Effector CD4-positive, alpha-beta T cell (primary cell): ENCODE measurements around the gene ITGB3BP.

Experiments used
- DNase-seq: peaks from one replicate; pipeline ENCODE4 v3.0.0-alpha.2; 2020

The ITGB3BP gene

DNA sequence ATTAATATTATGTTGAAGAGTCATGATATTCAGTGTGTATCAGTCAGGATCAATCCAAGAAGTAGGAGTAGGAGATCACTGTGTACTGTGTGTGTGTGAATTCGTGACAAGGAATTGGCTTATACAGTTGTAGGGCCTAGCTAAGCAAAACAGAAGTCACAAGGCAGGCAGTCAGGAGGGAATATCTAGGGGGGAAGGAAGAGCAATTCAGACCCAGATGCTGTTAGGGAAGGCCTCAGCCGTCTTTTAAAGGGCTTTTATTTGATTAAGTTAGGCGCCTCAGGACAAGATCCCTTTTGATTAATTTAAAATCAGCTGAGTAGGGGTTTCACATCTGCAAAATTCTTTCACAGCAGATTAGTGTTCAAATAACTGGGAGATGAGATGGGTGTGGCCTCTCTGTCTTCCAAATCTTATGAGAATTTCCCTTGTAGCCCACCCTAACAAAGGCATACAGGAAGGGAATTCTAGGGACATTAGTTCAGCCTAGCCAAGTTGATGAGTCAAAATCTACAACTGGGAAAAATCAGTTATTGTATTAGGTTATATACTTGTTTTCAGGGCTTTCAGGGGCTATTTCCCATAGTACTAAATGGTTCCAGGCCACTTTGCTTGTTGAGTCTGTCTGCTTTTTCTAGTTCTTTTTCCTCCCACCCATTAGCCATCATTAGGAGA is 108.2 kb downstream of the ITGB3BP start:
- DNase-seq: no peak

DNA sequence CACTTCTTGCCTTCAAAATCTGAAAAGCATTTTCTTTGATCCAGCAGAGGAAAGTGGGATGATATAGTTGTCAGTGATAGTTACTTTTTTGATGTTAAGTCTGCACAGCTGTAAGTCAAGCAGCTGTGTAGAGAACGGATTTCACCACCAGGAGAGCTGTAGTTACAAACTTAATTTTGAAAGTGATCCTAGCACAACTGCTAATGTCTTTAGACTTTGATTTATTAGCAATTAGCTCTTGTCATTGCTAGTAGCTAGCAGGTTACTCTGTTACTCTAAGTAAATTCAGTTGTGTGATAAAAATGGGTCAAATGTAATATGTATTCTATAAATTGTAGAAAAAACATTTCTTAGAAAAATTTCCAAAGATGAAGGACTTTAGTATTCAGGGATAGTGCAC is 109.6 kb downstream of the ITGB3BP start:
- no peak for DNase-seq

DNA sequence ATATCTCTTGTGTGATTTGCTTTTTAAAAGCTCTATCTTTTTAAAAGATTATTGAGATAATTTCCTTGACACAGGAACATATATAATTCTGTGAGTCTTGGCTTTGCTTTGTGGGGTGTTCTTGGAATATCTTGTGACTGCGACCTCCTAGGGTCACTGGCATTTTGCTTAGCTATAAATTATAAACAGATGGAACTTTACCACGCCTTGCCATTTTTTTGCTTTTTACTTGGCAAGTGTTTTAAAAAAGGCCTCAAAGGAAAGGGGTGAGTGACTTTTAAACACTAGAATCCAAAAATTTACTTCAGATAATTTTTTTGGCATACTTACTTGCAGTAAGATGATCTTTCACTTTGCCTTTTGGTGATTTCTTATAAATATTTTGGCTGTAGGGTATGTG is 112.0 kb downstream of the ITGB3BP start:
- no peak for DNase-seq

DNA sequence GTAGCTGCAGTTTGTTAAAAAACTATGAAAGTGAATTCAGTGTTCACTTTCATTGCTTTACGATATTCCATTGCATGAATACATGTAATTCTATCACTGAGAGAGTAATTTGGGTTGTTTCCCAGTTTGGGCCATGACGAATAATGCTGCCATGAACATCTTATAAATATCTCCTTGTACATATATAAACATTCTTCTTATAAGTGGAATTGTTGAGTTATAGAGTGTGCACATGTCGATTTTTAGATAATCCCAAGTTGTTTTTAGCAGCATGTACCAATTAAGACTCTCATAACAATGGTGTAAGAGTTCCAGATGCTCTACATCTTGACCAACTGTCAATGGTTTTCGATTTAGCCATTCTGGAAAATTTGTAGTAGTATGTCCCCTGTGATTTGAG is 114.7 kb downstream of the ITGB3BP start:
- no peak for DNase-seq

DNA sequence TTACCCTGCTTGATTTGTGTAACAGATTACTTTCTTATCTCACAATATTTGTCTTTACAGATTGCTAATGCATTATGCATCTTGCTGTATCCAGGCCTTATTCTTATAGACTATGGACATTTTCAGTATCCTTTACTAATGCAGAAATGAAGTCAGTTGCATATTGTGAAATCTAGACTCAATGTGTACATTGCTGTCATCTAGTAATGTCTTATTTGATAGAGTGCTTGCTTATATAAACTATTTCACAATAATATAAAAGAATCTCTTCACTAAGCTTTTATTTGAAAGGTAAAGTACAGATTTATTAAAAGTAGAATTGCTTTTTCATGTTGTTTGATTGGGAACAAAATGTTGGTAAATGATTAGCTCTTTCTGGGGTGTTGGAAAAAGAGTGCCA is 116.0 kb downstream of the ITGB3BP start:
- no peak for DNase-seq

DNA sequence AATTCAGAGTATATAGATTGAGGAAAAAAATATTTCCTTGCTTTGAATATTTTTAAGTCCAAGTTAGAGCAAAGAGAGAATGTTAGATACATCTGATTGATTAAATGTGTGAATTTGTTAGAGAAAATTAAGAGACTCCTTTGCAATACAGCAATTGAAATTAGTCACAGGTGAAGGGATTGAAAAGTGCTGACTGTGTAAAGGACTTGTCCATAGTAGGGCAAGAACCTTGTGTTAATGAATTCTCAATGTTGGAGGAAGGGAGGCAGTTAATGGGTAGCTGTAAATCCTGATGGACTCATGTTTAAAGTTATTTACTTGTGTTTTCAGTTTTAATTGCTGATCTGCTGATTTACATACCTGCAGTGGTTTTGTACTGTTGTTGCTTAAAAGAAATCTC is 117.0 kb downstream of the ITGB3BP start:
- DNase-seq: no peak

DNA sequence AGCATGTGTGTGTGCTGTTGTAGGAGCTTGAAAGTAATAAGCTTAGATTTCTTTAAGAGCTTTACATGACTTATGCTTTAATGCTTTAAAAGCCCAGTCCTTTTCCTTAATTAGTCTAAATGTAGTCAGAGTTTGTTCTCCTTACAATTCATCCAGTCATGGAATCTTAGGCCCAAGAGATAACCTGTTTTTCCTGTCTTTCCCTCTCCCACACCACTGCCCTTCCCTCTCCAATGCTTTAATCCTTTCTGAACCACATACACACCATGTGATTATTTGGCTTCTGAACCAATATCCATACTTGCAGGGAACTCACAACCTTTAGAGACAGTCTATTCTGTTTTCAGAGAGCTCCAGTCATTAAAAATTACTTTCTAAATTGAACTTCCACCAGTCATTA is 118.0 kb downstream of the ITGB3BP start:
- DNase-seq: no peak

DNA sequence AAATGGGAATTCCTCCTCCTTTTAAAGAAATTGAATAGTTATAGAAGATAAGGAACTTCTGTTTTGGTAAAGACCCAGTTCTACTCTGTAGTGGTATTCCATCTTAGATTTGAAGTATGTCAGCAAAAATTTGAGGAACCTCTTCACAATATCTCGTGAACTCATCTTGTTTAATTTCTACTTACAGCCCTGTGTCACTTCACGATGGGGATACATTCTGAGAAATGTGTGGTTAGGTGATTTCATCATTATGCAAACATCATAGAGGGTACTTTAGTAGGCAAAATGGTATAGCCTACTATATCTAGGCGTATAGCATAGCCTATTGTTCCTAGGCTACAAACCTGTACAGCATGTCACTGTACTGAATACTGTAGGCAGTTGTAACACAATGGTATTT is 119.6 kb downstream of the ITGB3BP start:
- DNase-seq: no peak

DNA sequence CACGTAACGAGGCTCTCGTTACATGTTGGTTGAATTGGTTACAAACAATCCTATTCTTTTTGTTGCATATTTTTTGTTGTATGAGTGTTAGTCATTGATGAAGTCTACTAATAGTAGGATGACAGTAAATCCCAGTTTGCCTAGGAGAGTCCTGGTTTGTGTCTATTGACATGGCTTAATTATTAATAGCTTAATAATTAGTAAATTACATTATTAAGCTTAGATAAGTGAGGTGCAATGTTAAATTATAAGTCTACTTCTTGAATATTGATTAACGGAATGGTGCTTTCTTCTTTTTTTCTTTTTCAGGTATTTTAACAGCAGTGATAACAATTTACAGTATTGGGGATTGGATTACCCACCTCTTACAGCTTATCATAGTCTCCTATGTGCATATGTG is 121.1 kb downstream of the ITGB3BP start:
- no peak for DNase-seq
